SKM-1 (cell line): Measurements from ENCODE around the gene TMX1.

ENCODE experiments used
- DNase-seq: peaks from one replicate; lab custom pipeline; 2025; ENCODE audit not compliant: unreplicated experiment; lab: John Stamatoyannopoulos, UW

TMX1 gene

GRCh38 chr14:51242545-51243490, 2.8 kb downstream of the TMX1 start:
- DNase-seq, result no peak

GRCh38 chr14:51244591-51244990, 4.5 kb downstream of the TMX1 start:
- DNase-seq, result no peak

GRCh38 chr14:51246032-51246431, 6.0 kb downstream of the TMX1 start:
- no peak for DNase-seq

GRCh38 chr14:51248016-51248987, 8.3 kb downstream of the TMX1 start:
- DNase-seq, result no peak

GRCh38 chr14:51251486-51251885, 11.4 kb downstream of the TMX1 start:
- no peak for DNase-seq

- no peak for DNase-seq
Observed at GRCh38 chr14:51253880-51254279, 13.8 kb downstream of the TMX1 start.

GRCh38 chr14:51258280-51258679, 18.2 kb downstream of the TMX1 start:
- DNase-seq, result no peak

GRCh38 chr14:51258788-51259187, 18.7 kb downstream of the TMX1 start:
- no peak for DNase-seq

GRCh38 chr14:51260225-51260624, 20.2 kb downstream of the TMX1 start:
- no peak for DNase-seq

- DNase-seq, result no peak
Observed at GRCh38 chr14:51261151-51261550, 21.1 kb downstream of the TMX1 start.

- no peak for DNase-seq
Observed at GRCh38 chr14:51262868-51263267, 22.8 kb downstream of the TMX1 start.

GRCh38 chr14:51269634-51270033, 29.6 kb downstream of the TMX1 start:
- DNase-seq, result no peak

GRCh38 chr14:51276605-51277004, 36.6 kb downstream of the TMX1 start:
- DNase-seq, result no peak

GRCh38 chr14:51277753-51278415, 37.8 kb downstream of the TMX1 start:
- DNase-seq, result no peak

GRCh38 chr14:51282517-51282916, 42.5 kb downstream of the TMX1 start:
- DNase-seq, result no peak

GRCh38 chr14:51283402-51284085, 43.5 kb downstream of the TMX1 start:
- peak; percentile 28 for DNase-seq

GRCh38 chr14:51284241-51284640, 44.2 kb downstream of the TMX1 start:
- DNase-seq, result no peak

GRCh38 chr14:51285120-51285519, 45.1 kb downstream of the TMX1 start:
- no peak for DNase-seq

GRCh38 chr14:51289169-51289568, 49.1 kb downstream of the TMX1 start:
- no peak for DNase-seq

- no peak for DNase-seq
Observed at GRCh38 chr14:51290132-51290531, 50.1 kb downstream of the TMX1 start.

GRCh38 chr14:51291016-51291415, 51.0 kb downstream of the TMX1 start:
- DNase-seq, result no peak
